GM20431 (cell line): ENCODE data around the gene NRSN2.

Experiments
- in situ Hi-C: fragments of 300-500 bp; cut with MseI, MboI; formaldehyde crosslinking; loops from one replicate; pipeline ENCODE4 v1.15.0; 2020; ENCODE audit warnings: low sequenced_read_pairs; ENCODE audit not compliant: unreplicated experiment

Gene NRSN2, protein sequence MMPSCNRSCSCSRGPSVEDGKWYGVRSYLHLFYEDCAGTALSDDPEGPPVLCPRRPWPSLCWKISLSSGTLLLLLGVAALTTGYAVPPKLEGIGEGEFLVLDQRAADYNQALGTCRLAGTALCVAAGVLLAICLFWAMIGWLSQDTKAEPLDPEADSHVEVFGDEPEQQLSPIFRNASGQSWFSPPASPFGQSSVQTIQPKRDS

DNA sequence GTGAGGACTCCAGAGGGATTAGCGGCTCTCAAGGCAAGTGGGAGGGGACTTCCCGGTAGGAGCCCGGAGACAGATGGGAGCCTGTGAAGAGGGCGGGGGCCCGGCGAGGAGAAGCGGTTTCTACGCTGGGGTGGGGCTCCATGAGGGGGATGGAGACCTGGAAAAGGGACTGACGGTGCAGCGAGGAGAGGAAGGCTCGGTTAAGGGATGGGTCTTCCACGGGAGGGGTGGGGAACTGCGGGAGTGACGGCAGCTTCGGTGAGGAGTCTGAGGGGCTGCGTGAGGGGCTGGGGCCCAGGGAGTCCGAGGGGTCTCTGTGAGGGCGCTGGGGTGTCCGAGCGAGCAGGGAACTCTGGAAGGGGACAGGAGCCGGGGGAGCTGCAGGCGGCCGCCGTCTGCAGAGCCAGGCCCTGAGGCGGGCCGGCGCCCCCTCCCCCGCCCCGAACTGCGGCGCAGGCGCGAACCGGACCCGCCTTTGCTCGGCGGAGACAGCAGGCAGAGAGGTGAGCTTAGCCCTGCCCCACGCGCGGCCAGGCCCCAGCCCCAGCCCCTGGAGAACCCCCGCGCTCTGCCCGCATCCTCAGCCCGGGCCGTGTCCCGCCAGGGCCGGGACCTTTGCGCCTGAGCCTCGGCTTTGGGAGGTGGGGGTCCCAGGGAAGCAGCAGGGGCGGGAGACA, at the start of gene NRSN2:
NRSN2 (plus strand) TSS at position 472 of the 677 bp plus-strand sequence. CDS start 2,533 bp downstream, outside the sequence.
- in situ Hi-C loops, result no loop called here

DNA sequence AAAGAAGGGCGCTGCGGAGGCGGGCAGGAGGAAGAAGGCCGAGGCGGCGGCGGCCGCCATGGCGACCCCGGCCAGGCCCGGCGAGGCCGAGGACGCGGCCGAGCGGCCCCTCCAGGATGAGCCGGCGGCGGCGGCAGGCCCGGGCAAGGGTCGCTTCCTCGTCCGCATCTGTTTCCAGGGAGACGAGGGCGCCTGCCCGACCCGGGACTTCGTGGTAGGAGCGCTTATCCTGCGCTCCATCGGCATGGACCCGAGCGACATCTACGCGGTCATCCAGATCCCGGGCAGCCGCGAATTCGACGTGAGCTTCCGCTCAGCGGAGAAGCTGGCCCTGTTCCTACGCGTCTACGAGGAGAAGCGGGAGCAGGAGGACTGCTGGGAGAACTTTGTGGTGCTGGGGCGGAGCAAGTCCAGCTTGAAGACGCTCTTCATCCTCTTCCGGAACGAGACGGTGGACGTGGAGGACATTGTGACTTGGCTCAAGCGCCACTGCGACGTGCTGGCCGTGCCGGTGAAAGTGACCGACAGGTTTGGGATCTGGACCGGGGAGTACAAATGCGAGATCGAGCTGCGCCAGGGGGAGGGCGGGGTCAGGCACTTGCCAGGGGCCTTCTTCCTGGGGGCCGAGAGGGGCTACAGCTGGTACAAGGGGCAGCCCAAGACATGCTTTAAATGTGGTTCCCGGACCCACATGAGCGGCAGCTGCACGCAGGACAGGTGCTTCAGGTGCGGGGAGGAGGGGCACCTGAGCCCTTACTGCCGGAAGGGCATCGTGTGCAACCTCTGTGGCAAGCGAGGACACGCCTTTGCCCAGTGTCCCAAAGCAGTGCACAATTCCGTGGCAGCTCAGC, 48.8 kb upstream of the NRSN2 start:
- in situ Hi-C loops, result no loop called here

DNA sequence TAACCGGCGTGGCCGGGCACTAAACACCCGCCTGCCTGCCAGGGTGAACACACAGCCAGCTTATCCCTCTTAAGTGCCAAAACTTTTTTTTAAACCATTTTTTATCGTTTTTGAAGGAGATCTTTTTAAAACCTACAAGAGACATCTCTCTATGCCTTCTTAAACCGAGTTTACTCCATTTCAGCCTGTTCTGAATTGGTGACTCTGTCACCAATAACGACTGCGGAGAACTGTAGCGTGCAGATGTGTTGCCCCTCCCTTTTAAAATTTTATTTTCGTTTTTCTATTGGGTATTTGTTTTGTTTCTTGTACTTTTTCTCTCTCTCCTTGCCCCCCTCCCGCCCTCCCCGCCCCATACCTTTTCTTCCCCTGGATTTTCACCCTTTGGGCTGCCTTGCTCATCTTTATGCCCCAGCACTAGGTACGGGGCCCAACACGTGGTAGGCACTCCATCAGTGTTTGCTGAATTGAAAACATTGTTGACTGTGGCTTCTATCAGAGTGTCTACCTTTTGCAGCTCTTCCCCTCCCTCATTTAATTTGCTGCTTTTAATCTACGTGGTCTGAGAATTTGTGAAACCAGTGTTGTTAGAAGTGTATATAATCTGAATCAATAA, 48.0 kb upstream of the NRSN2 start:
- in situ Hi-C loops, result no loop called here

DNA sequence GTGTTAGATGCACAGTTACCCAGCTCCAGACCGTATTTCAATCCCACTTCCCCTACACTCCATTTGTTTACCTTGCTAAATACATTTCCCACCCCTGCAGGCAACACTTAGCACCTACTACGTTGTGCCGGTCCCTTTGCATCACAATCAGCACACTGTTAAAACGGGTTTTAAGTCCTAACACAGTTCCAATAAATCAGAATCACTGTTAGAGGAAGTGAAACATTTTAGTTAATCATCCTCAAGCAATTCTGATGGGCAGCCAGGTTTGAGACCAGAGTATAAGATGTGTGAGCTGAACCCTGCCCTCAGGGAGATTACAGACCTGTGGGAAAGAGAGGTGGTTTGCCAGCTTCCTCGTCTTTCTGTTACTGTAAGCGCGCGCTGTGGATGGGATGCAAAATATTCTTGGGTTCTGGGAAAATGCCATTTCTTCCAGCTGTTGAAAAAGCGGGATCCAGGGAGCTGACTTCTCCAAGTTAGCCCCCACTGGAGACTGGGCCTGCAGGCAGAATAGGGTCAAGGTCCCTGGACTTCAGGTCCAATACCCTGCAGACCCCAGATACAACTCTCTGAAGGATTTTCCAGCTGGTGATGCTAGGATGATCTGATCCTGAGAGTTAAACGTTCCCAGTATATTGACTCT, 46.4 kb upstream of the NRSN2 start:
- in situ Hi-C loops, result no loop called here

DNA sequence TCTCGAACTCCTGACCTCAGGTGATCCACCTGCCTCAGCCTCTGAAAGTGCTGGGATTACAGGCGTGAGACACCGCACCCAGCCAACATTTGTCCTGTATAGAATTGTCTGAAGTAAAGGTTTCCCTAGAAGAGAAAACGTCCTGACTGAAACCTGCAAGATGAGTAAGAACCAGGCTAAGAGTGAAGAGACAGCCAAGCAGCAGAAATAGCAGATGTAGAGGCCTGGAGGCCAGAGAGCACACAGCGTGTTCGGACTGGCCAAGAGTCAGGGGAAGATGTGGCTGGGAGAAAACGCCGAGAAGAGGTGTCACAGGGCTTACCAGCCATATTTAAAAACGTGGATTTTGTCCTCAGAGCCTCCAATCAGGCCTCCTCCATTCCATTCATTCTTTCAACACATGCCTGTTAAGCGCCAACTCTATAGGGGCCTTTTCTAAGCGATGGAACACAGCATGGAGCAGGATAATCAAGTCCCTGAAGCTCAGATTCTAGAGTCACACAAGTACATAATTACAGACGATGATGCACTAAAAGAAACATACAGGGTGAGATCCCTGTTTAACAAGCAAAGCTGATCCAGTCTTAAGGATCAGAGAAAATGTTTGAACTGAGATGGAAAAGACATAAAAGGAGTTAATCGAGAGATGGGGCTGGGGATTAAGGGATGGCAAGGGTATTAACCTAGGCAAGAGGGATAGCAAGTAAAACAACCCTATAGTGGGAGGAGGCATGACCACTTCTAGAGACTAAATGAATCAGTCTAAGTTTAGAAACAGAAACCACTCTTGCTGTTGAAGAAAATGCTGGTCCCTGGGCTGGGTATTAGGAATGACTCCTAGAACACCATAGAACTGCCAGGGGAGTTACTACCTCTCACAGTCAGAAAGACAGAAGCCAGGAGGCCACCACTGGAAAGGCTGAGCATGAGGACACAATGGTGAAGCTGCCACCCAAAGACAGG, 44.7 kb upstream of the NRSN2 start:
- in situ Hi-C loops, result no loop called here

DNA sequence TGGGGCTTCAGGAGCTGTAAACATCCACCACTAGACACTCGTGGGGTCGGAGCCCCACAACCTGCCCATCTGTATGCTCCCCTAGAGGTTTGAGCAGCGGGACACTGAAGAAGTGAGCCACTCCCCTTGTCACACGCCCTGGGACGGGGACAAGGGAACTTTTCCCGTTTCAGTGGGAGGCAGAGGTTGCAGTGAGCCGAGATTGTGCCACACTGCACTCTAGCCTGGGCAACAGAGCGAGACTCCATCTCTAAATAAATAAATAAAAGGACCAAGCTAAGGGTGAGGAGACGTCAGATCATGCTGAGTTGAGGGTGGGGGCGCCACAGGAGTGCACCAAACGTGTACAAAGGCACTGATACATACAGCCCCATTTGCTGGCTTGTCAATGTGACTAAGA, 41.2 kb upstream of the NRSN2 start:
- in situ Hi-C loops, result no loop called here

DNA sequence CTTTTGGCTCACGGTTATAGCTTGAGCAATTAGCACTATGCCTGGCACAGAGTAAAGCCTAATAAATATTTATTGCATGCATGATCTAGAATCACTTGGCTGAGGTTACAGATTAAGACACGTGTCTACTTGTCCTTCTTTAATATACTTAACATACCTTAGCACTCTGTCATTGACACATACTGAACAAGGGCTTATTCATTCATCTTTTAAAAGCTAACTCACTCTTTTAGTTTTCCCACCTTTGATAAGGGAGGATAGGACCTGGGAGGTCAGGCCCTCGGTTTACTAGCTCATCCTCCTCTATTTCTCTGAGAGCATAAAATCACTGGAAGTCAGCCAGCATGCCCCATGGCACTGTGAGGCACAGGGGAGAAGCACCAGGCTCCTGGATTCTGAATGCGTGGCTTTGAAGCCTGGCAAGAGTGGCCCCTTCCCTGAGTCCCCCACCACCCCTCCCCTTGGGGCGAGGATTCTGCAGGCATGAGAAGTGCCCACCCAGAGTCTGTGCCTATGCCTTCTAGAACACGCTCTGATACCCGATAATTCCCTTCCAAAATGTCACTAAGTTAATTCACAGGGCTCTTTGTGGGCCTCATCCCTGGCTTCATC, 38.4 kb upstream of the NRSN2 start:
- in situ Hi-C loops, result no loop called here

DNA sequence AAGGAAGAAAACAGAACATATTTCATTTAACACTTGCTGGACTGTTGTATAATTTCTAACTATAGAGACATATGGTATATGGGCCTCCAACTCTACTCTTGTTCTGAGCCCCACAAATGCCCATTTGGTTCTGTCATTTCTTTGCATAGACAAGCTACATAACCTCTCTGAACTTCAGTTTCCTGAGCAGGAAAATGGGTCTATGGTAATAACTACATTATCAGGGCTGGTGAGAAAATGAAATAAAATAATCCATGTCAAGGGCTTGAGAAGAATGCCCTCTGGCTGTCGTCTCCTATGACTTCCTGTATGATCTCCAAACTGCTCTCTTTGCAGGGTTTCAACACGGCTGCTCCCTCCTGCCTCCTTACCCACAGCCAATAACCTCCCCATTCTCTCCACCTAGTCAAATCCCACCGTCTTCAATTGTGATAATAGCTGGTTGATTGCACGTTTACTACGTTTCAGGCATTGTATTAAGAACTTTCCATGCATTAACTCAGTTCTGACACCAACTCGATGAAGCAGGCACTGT, 37.5 kb upstream of the NRSN2 start:
- in situ Hi-C loops, result no loop called here

DNA sequence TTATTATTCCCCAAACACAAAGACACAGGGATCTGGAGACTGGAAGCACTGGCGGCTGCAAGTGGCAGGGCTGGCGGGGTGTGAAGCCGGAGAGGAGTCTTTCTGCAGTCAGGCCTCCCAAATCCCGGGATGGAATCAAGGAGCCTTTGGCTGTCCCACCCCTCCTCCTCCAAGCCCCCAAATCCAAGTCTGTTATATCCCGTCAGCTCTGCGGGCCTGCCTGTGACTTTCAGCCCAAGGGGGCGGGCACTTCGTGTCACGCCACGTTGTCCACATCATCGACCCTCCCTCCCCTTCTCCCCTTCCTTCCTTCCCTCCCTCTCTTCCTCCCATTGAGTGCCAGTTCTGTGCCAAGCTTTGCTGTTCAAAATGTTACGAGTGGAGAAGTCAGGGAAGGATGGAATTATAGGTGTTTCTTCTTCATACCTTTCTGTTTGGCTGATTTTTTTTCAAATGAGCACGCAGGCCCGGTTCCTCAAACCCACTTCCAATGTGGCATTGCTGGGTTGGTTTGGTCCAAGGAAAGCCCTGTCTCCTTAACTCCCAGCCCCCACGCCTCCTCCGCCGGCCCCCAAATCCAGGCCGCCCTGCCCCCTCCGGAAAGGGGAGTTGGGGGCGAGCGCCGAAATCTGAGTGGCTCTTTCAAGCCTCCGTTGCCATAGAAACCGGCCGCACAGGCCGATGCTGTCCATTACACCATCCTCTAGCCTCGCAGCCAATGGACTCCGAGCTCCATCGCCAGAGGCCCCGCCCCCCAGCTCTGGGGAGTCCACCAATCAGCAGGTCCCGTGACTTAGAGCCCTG, 36.9 kb upstream of the NRSN2 start:
- in situ Hi-C loops, result no loop called here

DNA sequence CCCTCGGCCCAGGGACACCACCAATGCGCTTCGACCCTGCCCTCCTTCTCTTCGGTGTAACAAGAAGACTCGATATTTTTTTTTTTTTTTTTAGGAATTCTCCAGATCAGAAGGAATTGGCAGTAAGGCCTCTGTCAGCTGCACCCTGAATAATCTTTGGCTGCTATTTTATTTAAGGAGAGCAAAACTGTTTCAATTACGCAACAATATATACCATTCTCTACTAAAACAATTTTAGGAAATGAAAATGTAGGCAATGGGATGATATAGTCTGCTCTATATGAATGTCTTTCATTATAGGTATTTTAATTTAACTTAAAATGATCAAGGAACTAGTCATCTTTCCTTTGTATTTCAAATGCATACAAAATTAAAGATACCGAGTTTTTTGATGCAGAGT, 36.3 kb upstream of the NRSN2 start:
- in situ Hi-C loops, result no loop called here

DNA sequence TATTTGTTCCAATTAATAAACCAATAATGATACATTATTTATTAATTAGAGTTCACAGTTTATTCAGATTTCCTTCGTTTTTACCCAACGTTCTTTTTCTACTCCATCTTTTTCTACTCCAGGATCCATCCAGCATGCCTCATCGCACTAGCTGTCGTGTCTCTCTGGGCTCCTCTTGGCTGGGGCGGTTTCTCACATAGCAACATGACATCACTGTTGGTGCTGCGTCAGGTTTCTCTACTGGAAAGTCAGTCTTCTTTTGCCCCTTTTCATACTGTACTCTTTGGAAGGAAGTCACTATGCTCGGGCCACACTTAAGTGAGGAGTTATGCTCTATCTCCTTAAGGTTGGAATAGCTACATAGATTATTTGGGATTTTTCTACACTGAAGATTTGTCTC, 35.3 kb upstream of the NRSN2 start:
- in situ Hi-C loops, result no loop called here

DNA sequence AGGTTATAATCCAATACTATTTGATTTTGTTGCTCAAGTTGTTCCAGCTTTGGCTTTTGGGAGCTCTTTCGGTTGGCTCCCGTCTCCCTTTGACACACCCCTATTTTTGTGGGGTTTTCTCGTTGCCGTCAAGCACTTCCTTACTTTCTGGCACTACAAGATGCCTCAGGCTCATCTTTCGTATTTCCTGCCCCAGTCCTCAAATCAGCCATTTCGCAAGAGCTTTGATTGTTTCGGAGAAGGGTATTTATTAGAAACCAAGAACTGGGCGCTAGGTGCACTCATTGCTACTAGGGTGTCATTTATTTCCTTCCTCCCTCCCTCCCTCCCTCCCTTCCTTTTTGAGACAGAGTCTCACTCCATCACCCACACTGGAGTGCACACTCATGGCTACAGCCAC, 34.8 kb upstream of the NRSN2 start:
- in situ Hi-C loops, result no loop called here

DNA sequence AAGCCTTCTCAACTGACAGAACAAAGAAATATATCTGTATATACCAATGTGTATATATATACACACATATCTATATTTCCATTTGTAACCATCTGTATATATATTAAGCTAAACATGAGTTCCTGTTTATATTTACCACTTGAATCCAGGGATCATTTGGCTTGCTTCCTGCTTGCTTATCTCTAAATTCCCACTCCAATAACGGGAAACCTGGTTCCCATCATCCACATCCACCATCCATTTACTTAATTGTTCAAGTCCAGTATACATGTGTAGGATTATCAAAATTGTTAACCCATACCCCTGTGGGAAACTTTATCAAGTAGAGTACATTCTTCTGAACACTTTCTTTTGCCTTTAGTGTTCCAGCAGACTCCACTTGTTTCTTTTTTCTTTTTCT, 34.0 kb upstream of the NRSN2 start:
- in situ Hi-C loops, result no loop called here

DNA sequence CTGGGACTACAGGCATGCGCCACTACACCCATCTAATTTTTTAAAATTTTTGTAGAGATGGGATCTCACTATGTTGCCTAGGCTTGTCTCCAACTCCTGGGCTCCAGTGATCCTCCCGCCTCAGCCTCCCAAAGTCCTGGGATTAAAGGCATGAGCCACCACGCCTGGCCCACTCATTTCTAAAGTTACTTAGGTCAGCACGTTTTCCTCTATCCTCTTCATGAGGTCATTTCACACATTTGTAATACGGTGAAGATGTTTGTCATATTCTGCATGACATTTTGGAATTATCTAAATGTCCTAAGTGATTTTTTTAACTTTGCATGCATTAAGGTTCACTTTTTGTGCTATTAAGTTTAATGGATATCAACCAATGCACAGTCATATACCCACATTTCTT, 33.5 kb upstream of the NRSN2 start:
- in situ Hi-C loops, result no loop called here

DNA sequence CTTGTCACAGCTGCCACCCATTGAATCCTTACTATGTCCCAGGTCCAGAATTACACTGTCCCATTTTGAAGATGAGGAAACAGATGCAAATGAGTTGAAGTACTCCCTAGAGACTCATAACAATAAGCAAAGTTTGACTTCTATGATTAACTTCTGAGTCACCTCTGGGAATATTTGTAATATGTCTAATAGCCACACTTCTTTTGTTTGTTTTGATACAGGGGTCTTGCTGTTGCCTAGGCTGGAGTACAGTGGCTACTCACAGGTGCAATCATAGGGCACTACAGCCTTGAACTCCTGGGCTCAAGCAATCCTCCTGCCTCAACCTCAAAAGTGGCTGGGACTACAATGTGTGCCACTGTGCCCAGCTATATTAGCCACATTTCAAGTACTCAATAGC, 33.0 kb upstream of the NRSN2 start:
- in situ Hi-C loops, result no loop called here

DNA sequence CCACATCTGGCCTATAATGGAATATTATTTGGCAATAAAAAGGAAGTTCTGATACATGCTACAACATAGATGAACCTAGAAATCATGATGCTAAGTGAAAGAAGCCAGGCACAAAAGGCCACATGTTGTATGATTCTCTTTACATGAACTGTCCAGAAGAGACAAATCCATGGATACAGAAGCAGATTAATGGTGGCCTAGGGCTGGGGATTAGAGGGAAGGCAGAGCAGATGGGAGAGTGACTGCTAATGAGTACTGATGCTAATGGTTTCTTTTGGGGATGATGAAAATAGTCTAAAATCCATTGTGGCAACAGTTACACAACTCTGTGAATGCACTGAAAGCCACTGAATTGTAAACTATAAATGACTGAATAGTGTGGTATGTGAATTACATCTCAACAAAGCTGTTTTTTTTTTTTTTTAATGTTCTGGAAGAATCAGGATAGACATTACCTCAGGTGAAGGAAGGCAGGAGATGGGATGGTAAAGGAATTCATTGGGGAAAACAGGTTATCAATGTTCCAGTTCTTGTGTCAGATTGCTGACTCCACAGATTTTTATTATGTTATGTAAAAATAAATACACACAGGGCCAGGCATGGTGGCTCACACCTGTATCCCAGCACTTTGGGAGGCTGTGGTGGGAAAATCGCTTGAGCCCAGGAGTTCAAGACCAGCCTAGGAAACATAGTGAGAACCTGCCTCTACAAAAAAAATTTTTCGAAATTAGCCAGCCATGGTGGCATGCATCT, 30.4 kb upstream of the NRSN2 start:
- in situ Hi-C loops, result no loop called here
